ENCODE data around the gene NCOA1. TPM values are rescaled to one million over a fixed set of nuclear protein-coding genes. Genes with fewer than 3 reads are reported as not detected.
"Not testable (repeated sequence)": the region's sequence is repeated elsewhere in the genome, so short reads cannot be mapped to it uniquely, and the experiment has no call there.

NCOA1 gene
- polyA plus RNA-seq, 1 of the 3 experiments (the other 2 are of a cell fraction) = 10.7 TPM

DNA sequence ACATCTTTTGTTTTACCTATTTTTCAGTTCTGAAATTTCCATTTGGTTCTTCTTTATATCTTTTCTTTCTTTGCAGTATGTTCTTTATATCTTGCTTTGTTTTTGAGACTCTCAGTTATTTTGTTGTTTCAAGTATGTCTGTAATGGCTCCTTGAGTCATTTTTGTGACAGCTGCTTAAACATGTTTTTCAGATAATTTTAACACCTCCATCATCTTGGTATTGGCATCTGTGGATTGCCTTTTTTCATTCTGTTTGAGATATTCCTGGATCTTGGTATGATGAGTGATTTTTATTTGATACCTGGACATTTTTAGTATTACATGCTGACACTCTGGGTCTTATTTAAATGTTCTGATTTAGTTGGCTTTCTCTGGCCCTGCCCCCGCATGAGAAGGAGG lies 89.5 kb downstream of the NCOA1 start:
- H3F3A ChIP-seq (replicated peaks; ENCODE audit: insufficient read depth) = no peaks in the 10 kb centered on the region
- ChIA-PET CTCF (interaction anchor here (1.1 to 1.5 kb wide), 4 partner anchors 9 to 171 kb away, joined by 3 to 4 read pairs (median 3); no protein-coding TSS in a partner anchor), POLR2A (no interaction called here)
- no peaks in the 10 kb centered on the region for H3K79me2 ChIP-seq (ENCODE audit: insufficient read depth)
- H3K36me3 ChIP-seq (replicated peaks in 1 of 2; ENCODE audit: control insufficient read depth in 1 of 2, insufficient read depth in 2 of 2, low read length in 1 of 2) = peaks cover 0 to 7% of the 10 kb centered on the region in 2 experiments
- no peak for TF ChIP-seq CHD2 (IDR thresholded peaks at IDR 0.05; ENCODE audit: low read length, partially characterized antibody)
- no peak for TF ChIP-seq FOXM1 (IDR thresholded peaks at IDR 0.05; ENCODE audit: low read depth)
- TF ChIP-seq RXRA (IDR thresholded peaks at IDR 0.05; ENCODE audit: borderline replicate concordance, low read depth) = no peak
- no peak for TF ChIP-seq EP300 (IDR thresholded peaks at IDR 0.05; ENCODE audit: borderline replicate concordance in 1 of 2, low read depth in 1 of 2, low read length in 1 of 2)
- TF ChIP-seq TCF12 (IDR thresholded peaks at IDR 0.05) = no peak
- TF ChIP-seq, protein P1, sequence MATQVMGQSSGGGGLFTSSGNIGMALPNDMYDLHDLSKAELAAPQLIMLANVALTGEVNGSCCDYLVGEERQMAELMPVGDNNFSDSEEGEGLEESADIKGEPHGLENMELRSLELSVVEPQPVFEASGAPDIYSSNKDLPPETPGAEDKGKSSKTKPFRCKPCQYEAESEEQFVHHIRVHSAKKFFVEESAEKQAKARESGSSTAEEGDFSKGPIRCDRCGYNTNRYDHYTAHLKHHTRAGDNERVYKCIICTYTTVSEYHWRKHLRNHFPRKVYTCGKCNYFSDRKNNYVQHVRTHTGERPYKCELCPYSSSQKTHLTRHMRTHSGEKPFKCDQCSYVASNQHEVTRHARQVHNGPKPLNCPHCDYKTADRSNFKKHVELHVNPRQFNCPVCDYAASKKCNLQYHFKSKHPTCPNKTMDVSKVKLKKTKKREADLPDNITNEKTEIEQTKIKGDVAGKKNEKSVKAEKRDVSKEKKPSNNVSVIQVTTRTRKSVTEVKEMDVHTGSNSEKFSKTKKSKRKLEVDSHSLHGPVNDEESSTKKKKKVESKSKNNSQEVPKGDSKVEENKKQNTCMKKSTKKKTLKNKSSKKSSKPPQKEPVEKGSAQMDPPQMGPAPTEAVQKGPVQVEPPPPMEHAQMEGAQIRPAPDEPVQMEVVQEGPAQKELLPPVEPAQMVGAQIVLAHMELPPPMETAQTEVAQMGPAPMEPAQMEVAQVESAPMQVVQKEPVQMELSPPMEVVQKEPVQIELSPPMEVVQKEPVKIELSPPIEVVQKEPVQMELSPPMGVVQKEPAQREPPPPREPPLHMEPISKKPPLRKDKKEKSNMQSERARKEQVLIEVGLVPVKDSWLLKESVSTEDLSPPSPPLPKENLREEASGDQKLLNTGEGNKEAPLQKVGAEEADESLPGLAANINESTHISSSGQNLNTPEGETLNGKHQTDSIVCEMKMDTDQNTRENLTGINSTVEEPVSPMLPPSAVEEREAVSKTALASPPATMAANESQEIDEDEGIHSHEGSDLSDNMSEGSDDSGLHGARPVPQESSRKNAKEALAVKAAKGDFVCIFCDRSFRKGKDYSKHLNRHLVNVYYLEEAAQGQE (IDR thresholded peaks at IDR 0.05; ENCODE audit: low read depth, low read length) = no peak
- no peak for TF ChIP-seq MXI1 (IDR thresholded peaks at IDR 0.05; ENCODE audit: low read depth, low read length)
- TF ChIP-seq RFX5 (IDR thresholded peaks at IDR 0.05; ENCODE audit: low read length) = no peak
- TF ChIP-seq RCOR1 (IDR thresholded peaks at IDR 0.05; ENCODE audit: low read length) = no peak
- TF ChIP-seq POLR2AphosphoS5 (IDR thresholded peaks at IDR 0.05; ENCODE audit: low read depth, low read length) = no peak
- no peak for TF ChIP-seq ZBTB33 (IDR thresholded peaks at IDR 0.05; ENCODE audit: borderline replicate concordance, low read depth)
- TF ChIP-seq, protein P2, sequence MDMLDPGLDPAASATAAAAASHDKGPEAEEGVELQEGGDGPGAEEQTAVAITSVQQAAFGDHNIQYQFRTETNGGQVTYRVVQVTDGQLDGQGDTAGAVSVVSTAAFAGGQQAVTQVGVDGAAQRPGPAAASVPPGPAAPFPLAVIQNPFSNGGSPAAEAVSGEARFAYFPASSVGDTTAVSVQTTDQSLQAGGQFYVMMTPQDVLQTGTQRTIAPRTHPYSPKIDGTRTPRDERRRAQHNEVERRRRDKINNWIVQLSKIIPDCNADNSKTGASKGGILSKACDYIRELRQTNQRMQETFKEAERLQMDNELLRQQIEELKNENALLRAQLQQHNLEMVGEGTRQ (IDR thresholded peaks at IDR 0.05; ENCODE audit: borderline replicate concordance, low read depth, low read length) = no peak
- H3K4me3 ChIP-seq (ENCODE audit: low read depth in 2 of 2, low read length in 1 of 2) = no peak overlapping the region
- H4K20me1 ChIP-seq (ENCODE audit: insufficient read depth) = no peaks in the 10 kb centered on the region
- H3K9ac ChIP-seq = no peak overlapping the region
- H3K9me2 ChIP-seq = no peaks in the 10 kb centered on the region
- no peak for DNase-seq
- peaks cover 0 to 4% of the 10 kb centered on the region in 2 experiments; a peak in 2 of 4 replicates for H3K4me1 ChIP-seq (ENCODE audit: control insufficient read depth in 1 of 2, insufficient read depth in 2 of 2, low read depth in 1 of 2, low read length in 1 of 2)
- no peak overlapping the region for H3K4me2 ChIP-seq
- no peaks in the 10 kb centered on the region for H3K27me3 ChIP-seq (ENCODE audit: insufficient read depth)
- 91% methylated on average over 1 of the region's 1 CpG for WGBS (ENCODE audit: low lambda C conversion rate)
- no peak overlapping the region for H3K27ac ChIP-seq (ENCODE audit: low read depth in 2 of 2, low read length in 1 of 2)
- no peak overlapping the region for H2AFZ ChIP-seq (ENCODE audit: low read depth)
- no peaks in the 10 kb centered on the region for H3K9me3 ChIP-seq

- H2AFZ ChIP-seq (ENCODE audit: low read depth); DNase-seq; H3K4me3 ChIP-seq (ENCODE audit: low read depth in 2 of 2, low read length in 1 of 2); H3K9me2 ChIP-seq; H3K9ac ChIP-seq; H3F3A ChIP-seq (replicated peaks; ENCODE audit: insufficient read depth); H3K27ac ChIP-seq (ENCODE audit: low read depth in 2 of 2, low read length in 1 of 2); H3K27me3 ChIP-seq (ENCODE audit: insufficient read depth); H4K20me1 ChIP-seq (ENCODE audit: insufficient read depth); H3K9me3 ChIP-seq; H3K4me1 ChIP-seq (ENCODE audit: control insufficient read depth in 1 of 2, insufficient read depth in 2 of 2, low read depth in 1 of 2, low read length in 1 of 2); H3K4me2 ChIP-seq; H3K36me3 ChIP-seq (replicated peaks in 1 of 2; ENCODE audit: control insufficient read depth in 1 of 2, insufficient read depth in 2 of 2, low read length in 1 of 2); H3K79me2 ChIP-seq (ENCODE audit: insufficient read depth): not testable (repeated sequence)
- ChIA-PET CTCF (interaction anchor here (0.6 kb wide), 1 partner anchor 246 kb away, joined by 3 read pairs; no protein-coding TSS in a partner anchor), POLR2A (interaction anchor here (0.6 kb wide), 1 partner anchor 412 kb away, joined by 4 read pairs; no protein-coding TSS in a partner anchor)
- 91% methylated on average over 1 of the region's 1 CpG for WGBS (ENCODE audit: low lambda C conversion rate)
These were observed 90.9 kb downstream of the NCOA1 start for GRCh38 chr2:24581971-24582370.
